Lower leg skin (tissue), 3 donors: ENCODE data around the gene CALML3.

Source experiments
- POLR2A ChIP-seq, 2 donors: fragments of 450-650 bp; IDR thresholded peaks; one replicate each; pipeline ENCODE4 v1.6.1; 2016 to 2017; ENCODE audit warnings: antibody characterized with exemption in 2 of 2, mild to moderate bottlenecking in 1 of 2, moderate library complexity in 1 of 2
- TF ChIP-seq, protein P1 (sequence below), 3 donors: fragments of 450-650 bp; IDR thresholded peaks; one replicate each; pipeline ENCODE4 v1.5.1; 2016; ENCODE audit warnings: antibody characterized with exemption in 3 of 3, mild to moderate bottlenecking in 3 of 3, moderate library complexity in 2 of 3

DNA sequence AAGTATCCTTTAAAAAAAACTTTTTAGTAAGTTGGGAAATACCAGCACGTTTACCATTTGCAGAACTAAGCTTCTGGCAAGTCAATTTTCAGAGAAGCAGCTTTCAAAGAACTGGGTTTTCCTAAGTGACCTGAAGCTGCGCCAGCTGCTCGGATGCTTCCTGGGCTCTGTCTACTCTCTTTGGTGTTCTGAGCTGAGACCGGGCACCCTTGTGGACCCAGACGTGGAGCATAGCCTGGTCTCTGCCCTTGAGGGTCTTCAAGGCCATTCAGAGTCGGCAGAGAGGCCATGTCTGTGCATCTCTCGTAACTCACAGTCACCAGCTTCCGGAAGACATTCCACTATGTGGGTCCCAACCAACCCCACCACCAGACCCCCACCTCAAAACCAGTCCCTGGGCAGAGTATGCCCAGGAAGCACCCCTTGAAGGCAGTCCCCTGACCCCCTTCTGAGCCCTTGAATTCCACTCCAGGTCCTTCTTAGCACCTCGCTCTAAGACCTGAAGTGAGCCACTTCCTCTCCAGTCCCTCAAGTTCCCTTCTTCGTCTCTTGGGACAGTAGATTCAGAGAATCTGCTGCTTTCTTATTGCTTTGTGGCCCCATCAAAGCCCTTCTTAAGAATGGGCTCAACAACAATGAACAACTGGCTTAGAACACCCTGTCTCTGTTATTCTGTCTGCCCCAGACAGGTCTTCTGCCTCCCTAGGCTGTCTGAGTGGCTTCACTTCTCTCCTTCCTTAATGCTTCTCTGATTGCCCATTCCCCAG is 33.9 kb upstream of the CALML3 start:
- TF ChIP-seq, protein P1, sequence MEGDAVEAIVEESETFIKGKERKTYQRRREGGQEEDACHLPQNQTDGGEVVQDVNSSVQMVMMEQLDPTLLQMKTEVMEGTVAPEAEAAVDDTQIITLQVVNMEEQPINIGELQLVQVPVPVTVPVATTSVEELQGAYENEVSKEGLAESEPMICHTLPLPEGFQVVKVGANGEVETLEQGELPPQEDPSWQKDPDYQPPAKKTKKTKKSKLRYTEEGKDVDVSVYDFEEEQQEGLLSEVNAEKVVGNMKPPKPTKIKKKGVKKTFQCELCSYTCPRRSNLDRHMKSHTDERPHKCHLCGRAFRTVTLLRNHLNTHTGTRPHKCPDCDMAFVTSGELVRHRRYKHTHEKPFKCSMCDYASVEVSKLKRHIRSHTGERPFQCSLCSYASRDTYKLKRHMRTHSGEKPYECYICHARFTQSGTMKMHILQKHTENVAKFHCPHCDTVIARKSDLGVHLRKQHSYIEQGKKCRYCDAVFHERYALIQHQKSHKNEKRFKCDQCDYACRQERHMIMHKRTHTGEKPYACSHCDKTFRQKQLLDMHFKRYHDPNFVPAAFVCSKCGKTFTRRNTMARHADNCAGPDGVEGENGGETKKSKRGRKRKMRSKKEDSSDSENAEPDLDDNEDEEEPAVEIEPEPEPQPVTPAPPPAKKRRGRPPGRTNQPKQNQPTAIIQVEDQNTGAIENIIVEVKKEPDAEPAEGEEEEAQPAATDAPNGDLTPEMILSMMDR (IDR thresholded peaks at IDR 0.05): no peak
- TF ChIP-seq POLR2A (IDR thresholded peaks at IDR 0.05): no peak
